ENCODE data around the gene CD247.

The CD247 gene

GRCh38 chr1:167510244-167510643 lies 8.1 kb downstream of the CD247 start:
- no peak for DNase-seq

DNA sequence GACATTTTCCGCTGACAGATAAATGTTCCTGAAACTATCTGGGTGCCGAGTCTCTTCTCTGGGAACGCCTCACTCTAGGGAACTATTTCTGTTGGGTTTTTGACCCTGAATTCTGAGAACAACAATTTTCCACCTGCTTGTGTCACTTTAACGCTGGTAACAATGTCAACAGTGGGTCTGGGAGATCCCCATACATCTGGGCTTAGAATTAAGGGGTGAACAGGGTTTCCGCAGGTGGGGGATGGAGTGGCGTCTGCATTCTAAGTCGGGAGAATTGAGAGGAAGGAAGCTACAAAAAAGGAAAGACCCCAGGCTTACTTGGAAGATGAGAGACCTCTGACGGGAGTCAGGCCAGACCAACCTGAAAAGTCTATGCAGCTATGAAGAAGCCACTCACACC lies 8.7 kb downstream of the CD247 start:
- no peak for DNase-seq

DNA sequence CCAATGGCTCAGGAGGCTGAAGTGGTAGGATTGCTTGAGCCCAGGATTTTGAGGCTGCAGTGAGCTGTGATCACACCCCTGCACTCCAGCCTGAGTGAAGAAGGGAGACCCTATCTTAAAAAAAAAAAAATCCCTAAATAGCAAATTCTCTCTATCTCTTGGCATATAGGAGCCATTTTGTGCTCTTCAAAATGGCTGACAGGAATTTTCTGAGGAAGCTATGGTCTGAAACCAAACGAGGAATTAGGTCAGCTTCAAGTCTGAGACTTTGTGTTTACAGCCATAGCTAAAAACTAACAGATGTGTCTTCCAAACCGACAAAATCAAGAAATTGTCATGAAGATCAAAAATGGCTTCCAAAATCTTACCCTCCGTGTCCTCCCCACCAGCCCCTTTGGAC lies 10.6 kb downstream of the CD247 start:
- DNase-seq: no peak

- DNase-seq: no peak
These were observed 13.9 kb downstream of the CD247 start for GRCh38 chr1:167504467-167504827.

DNA sequence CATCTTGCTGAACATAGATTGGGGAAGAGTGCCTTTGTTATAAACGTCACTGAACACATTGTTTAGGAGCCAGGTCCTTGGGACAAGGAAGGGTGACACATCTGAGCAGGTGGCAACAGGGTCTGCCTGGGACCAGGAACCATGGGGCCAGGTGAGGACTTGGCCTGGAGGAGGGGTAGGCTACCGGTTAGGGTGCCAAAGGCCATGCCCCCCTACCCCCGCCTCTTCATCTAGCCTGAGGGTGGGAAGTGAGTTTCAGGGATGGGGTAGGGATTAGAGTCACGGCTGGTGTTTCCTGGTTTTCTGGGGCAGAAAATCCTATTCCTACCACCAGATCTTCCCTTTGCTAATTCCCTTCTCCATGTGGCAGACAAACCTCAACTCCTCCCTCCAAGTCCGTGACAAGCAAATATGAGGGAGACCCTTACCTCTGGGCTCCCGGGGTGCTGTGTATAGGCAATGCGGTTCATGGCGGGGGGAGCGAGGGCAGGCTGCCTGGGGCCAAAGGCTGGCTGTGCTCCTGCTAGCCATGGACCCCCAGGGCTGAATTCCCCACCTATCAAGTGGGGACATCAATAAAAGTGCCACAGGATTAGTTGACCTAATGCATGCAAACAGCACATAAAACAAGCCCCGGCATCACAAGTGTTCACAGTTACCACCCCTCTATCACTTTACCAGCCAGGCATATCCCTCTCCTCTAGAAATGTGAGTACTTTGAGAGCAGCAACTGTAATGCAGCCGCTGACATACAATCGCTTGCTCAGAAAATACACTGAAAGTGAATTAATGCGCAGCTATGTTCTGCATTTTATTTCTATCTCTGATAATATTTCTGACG lies 14.5 kb downstream of the CD247 start:
- DNase-seq: no peak

DNA sequence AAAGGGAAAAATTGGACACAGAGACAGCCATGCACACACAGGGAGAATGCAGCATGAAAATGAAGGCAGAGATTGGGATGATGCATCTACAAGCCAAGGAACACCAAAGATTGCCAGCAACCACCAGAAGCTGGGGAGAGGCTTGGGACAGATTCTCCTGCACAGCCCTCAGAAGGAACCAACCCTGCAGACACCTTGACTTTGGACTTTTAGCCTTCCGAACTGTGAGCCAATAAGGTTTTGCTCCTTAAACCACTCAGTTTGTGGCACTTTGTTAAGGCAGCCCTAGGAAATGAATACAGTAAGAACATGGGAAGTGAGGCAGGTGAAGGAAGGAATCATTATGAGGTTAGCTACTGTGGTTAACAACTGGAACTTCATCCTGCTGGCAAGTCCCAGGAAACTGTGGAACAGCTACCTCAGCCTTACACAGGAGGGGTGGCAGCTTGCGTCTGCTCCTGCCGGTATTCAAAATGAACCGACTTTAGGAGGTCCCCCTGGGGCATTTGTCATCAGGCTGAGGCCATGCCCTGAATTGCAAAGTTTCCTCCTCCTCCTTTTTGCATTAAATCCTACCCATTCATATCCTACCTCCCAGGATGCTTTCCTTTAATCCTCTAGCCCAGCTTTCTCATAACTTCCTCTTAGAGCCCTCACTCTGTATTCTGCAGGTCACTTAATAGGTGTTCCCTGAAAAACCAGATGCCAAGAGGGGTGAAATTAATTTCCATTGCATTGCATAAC lies 15.4 kb downstream of the CD247 start:
- no peak for DNase-seq

DNA sequence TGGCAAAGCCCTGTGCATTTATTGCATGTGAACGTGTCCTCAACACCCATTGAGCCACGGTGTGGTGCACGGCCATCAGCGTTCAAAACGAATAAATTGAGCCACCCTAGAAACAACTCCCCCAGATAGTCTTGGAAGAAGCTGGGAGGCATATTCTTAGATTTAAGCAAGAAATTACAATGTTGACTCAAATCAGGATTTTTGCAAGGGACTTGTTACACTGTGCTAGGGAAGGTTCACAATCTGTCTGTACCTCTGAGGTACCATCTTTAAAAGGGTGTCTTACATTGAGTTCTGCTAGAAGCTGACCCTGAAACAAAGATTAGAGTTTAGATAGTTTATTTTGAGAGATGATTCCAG lies 16.2 kb downstream of the CD247 start:
- DNase-seq: no peak

DNA sequence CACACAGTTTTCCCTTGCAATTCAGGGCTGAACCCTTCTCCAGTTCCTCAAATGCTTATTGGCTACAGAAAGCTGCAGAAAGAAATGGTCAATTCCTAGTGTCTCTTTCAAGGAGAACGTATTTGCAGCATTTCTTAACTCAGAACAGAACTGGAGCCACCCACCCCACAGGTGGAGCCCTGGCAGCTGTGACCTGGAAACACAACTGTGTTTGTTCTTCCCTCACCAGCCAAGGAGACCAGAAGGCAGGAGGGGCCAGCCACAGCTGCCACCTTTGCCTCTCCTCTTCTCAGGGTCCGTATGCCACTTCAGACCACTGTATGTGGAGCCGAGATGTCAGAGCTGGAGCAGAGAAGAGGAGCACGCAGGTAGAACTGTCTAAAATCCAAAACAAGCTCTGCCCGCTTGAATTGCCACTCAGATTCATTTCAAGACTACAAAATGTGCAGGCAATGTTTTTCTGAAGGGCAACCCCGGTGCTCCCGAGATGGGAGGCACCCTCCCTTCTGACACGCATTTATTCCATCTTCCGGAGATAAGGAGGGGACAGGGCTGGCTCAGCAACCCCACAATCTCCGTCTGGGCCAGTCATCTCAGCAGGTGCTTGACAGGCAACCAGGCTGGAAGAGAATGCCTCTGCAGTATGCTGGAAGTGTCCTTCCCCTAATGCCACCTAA lies 16.7 kb downstream of the CD247 start:
- no peak for DNase-seq

DNA sequence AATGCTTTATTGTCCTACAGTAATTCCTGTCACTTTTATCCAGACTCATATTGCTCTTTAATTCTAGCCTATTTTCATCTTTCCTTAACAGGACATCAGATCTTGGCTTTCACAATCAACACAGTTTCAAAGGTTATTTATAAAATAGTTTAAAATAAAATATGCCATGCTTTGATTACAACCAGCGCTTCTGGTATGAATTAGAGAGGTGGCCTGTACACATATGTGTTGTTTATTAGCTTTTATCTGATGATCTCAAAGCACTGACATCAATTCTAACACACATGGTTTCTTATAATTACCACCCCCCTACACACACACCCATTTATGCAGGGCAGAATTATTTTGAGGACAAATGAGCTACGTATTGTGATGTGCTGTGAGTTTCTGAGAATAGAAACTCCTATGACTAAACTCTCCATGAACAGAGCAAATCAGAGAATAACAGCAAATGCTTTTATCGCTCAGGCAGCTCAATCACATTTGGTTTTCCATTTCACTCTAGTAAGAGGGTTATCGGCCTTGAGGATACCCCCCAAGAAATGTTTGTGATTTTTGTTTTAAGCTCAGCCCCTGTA lies 18.0 kb downstream of the CD247 start:
- no peak for DNase-seq

DNA sequence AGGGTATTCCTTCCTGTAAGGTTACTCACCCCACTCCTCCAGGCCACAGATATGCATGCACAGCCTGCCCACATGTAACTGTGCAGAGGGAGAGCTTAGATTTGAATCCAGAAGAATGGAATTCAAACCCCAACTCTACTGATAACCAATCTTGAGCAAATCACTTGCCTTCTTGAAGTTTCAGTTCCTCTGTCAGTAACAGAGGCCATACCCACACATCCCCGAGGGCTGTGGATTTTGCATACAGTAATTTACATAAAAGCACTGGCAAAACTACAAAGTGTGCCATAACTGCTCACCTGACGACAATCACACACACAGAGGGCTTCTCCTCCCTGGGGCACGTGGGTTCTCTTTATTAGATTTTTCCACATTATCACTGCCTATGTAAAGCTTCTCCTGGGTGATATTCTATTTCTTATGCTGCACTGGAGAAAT lies 18.6 kb downstream of the CD247 start:
- DNase-seq: no peak

- DNase-seq: no peak
These were observed 19.2 kb downstream of the CD247 start for GRCh38 chr1:167499106-167499505.

GRCh38 chr1:167496797-167497619 lies 21.3 kb downstream of the CD247 start:
- no peak for DNase-seq

DNA sequence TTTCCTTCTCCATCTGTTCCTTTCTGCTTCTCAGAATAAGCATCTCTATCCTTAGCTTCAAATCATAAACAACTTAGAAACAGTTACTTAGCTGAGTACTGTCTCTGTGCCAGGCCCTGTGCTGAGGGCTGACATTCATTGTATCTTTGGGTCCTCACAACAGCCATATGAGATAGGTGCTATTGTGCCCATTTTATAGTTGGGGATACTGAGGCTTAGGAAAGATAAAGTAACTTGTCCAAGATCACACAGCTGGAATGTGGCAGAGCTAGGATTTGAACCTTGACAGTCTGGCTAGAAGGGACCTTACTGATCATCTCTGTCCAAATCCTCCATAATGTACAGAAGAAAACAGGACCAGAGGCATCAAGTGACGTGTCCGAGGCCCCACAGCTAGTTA lies 25.0 kb downstream of the CD247 start:
- DNase-seq: no peak

DNA sequence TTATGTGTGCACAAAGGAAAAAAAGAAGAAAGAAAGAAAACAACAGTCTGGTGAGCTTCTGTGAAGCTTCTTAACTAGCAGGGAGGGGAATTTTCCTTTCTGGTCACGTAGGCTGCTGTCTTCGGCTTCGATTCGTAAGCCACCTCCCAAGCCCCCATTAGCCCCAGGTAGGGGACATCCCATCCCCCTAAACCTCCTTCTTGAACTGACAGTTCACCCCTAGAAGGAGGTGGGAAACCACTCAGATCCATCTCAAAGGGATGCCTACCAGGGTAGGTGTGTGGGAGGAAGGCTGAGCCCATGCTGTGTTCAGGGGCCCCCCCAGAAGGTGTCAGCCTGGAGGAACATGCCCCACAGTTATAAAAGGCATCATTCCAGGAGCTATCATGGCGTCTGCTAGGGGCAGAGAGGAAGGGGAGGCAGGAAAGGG lies 25.8 kb downstream of the CD247 start:
- DNase-seq: no peak

DNA sequence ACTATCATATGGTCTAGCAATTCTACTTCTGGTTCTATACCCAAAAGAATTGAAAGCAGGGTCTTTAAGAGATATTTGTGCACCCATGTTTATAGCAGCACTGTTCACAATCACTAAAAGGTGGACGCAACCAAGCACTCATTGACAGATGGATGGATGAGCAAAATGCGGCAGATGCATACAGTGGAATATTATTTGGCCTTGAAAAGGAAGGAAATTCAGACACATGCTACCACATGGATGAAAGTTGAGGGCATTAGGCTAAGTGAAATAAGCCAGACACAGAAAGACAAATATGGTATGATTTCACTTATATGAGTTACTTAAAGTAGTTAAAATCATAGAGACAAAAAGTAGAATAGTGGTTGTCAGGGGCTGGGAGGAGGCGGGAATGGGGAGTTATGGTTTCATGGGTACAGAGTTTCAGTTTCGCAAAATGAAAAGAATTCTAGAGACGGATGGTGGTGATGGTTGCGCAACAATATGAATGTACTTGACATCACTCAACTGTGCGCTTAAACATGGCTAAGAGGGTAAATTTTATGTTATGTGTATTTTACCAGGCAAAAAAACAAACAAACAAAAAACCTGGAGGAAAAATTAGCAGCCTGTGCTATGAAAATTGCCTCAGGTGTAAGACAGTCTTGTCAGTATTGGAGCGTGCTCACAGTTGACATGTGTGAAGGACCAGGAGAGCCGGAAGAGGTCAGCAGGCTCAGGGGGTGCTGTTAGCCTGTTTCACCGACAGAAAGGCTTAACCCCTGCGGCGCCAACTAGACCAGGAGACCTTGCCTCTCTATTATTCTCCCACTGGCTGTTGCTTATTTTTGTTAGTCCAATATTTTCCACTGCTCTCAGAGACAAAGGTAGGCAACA lies 26.5 kb downstream of the CD247 start:
- DNase-seq: no peak

GRCh38 chr1:167490765-167491164 lies 27.6 kb downstream of the CD247 start:
- no peak for DNase-seq

GRCh38 chr1:167489571-167490340 lies 28.6 kb downstream of the CD247 start:
- no peak for DNase-seq

GRCh38 chr1:167488786-167489185 lies 29.5 kb downstream of the CD247 start:
- DNase-seq: no peak

GRCh38 chr1:167487614-167488013 lies 30.7 kb downstream of the CD247 start:
- no peak for DNase-seq

DNA sequence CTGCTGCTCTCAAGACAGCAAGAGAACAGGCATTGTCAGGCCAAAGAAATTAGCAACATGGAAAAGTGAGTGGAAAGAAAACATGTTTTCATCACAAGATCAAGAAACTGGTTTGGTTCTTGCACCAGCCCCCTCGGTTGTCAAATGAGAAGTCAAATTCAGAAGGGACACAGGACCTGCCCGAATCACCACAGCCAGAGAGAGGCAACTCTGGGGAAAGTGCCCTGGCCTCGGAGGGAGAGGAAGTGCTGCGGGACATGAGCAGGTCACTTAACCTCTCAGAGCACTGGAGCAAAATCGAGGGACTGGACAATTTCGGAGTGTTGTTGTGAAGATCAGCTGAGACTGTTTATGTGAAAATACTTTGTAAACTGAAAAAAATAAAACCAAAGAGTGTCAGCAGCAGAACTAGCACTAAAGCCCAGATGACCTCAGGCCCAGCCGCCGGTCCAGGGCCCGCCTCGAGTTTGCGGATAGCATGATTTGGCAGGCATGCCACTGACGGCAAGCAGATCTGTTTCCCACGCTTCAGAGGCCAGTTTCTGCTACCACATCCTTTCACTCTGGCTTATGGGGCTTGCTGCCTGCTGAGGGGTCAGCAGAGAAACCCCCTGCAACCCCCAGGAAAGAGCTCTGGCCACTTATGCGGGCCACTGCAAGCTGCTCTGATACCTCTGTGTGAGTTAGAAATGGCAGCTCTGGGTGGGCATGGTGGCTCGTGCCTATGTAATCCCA lies 32.1 kb downstream of the CD247 start:
- DNase-seq: no peak
